HG02852 (cell line): ENCODE results near the gene TOMM40L.
"Not testable (repeated sequence)": the region's sequence is repeated elsewhere in the genome, so short reads cannot be mapped to it uniquely, and the experiment has no call there.

ENCODE experiments used
- ATAC-seq: cut with Tn5 transposase; IDR thresholded peaks from one replicate; pipeline ENCODE4 v1.9.1; 2021; ENCODE audit warnings: mild to moderate bottlenecking, moderate library complexity; ENCODE audit not compliant: unreplicated experiment

Gene TOMM40L

GRCh38 chr1:161219078-161219892 lies 6.6 kb upstream of the TOMM40L start:
- ATAC-seq, result no peak

DNA sequence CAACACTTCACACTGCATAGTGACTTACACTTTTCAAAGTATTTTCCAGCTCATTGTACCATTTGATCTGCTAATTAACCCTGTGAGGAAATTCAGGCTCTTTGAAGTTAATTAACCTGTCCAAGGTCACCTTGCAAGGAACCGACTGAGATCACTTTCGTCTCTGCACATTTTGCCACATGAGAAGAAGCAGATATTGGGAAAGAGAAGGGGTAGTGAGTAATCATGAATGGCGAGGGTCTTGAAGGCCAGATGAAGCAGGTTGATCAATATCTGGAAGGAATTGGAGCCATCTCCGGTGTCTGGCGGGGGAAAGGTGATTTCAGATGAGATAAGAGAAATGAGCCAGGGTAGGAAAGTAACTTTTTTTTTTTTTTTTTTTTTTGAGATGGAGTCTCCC lies 5.9 kb upstream of the TOMM40L start:
- no peak for ATAC-seq

DNA sequence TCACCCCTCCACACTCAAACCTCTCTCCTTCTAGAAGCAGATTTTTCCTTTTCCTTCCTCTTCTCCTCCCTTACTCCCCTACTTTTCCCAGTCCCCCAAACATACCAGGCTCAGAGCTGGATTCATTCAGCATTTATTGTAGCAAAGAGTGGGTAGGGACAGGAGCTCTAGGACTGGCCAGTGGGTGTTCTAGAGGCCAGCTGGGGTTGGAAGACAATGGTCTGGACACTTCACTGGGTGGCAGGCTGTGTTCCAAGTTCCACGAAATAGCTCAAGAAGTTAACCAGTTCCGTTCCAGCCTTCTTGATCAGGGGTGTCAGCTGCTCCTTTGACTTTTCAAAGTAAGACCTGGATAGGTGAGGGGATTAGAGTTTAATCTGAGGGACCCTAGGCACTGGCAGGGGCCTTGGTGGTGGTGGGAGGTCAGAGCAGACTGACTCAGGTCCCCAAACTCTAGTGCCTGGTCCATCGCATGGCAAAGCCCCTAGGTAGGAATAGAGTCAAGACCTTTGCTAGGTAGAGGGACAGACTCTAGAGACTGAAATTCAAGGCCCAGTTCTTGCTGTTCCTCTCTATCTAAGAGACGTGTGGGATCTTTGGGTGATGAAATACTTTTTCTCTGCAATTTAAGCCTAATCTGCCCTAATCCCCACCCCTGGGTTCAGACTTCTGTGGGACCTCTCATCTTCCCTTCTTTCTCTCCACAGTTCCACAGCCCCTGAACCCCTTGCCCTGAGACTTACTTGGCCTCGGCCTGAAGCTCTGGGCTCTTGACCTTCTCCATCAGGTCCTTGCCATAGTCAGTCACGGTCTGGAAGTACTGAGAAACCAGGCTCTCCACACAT lies 3.5 kb upstream of the TOMM40L start:
- no peak for ATAC-seq

GRCh38 chr1:161223805-161224694 lies 1.8 kb upstream of the TOMM40L start:
- ATAC-seq, result no peak

DNA sequence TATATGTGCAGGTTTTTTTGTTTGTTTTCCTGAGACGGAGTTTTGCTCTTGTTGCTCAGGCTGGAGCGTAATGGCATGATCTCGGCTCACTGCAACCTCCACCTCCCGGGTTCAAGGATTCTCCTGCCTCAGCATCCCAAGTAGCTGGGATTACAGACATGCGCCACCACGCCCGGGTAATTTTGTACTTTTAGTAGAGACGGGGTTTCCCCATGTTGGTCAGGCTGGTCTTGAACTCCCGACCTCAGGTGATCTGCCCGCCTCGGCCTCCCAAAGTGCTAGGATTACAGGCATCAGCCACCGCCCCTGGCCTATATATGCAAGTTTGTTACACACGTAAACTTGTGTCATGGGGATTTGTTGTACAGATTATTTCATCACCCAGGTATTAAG lies 1.2 kb upstream of the TOMM40L start:
- ATAC-seq, result not testable (repeated sequence)

DNA sequence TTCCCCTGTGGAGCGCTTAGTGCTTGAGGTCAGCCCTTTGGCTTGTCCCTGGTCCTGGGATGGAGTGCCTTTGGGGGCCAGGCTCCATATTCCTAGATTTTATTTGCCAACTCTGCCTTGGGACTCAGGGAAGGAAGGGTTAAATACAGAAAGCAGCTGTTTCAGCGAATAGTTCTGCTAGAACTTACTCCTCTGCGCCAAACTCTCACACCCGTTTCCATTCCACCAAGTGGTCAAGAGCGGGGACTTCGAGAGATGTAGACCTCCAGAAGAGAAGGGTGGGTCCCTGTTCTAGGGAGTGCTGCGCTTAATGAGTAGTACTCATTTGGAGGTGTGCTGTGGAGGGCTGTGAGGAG lies 704 bp upstream of the TOMM40L start:
- ATAC-seq, result no peak

GRCh38 chr1:161226320-161226711 lies 456 bp downstream of the TOMM40L start:
- no peak for ATAC-seq

- ATAC-seq, result no peak
Observed at GRCh38 chr1:161226759-161227158, 899 bp downstream of the TOMM40L start.

DNA sequence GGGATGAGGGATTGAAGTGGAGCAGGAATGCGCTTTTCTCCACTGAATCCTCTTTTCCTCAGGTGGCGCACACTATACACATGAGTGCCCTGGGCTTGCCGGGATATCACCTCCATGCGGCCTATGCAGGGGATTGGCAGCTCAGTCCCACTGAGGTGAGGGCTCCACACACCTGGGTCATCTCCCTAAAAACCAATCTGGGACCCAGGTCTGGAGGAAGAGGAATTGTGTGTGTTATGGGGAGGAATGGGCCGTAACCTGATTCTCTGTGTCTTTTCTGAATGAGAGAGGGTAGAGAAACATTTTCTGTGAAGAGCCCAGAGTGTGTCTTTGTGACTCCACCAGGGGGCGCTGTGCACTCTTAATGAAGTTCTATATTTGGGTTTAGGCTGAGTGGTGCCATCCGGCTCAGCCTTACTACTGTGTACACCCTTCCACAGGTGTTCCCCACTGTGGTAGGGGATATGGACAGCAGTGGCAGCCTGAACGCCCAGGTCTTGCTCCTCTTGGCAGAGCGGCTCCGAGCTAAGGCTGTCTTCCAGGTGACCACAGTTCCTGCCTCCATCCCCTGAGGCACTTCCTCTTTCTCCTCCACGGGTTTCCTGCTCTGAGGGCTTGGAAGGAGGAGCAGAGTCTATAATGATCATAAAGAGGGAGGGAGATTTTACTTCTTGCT lies 1.5 kb downstream of the TOMM40L start:
- peak; percentile 33 for ATAC-seq

DNA sequence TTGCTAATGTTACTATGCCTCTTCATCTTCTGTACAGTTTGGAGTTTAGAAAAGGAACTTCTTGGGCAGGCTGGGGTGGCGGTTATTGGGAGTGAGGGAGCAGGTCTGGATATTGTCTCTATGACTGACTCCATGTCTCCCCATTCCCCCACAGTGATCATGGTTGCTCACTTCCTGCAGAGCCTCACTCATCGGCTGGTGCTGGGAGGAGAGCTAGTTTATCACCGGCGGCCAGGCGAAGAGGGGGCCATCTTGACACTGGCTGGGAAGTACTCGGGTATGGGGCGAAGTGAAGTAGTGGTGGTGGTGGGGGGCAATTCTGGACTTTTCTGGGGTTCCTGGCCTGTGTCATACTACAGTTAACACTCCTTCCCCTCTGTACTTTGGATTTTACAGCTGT lies 2.2 kb downstream of the TOMM40L start:
- ATAC-seq, result no peak

GRCh38 chr1:161229896-161230295 lies 4.0 kb downstream of the TOMM40L start:
- ATAC-seq, result no peak

GRCh38 chr1:161230762-161231161 lies 4.9 kb downstream of the TOMM40L start:
- no peak for ATAC-seq

DNA sequence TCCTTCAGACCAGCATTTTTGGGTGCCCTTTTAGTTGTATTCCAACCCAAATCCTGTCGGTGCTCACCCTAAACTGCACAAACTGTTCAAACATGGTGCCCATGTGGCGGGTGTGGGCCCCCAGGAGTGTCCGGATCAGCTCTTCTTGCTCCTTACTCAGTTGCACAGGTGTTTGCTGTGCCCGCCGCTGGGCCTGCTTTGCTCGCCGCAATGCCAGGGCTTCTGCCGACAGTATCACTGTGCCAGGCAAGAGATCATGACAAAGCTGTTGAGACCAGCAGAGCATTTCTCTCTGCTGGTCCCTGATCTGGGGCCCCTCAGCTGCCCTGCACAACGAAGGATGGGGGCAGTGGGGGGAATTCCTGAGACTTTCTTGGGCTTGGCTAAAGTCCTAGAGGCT lies 7.2 kb downstream of the TOMM40L start:
- ATAC-seq, result no peak

GRCh38 chr1:161235957-161236775 lies 10.3 kb downstream of the TOMM40L start:
- ATAC-seq, result no peak

DNA sequence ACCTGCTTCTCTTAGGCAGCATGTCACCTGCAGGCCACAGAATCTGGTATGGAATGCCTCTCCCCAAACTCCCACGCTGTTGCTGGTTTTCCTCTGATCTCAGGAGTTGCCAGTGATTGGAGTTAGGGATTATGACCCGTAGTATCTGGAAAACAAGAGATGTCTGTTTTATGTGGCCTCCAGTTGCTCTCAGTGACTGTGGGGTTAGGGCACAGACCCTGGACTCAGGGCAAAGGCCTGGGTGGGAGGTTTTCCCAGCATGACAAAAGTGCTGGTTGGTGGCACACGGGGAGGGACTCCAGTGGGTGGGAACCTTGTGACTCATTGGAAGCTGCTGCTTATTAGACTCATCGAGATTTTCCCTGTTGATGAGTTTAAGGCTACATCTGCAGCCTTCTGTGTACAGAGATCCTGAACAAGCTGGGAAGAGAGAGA lies 12.2 kb downstream of the TOMM40L start, which contains the start of gene NR1I3:
Gene NR1I3, minus strand, starts transcription at position 165 of the 435 bp plus-strand sequence. CDS start 1,638 bp downstream, outside the sequence.
- ATAC-seq, result no peak

GRCh38 chr1:161241682-161242081 lies 15.8 kb downstream of the TOMM40L start:
- no peak for ATAC-seq

DNA sequence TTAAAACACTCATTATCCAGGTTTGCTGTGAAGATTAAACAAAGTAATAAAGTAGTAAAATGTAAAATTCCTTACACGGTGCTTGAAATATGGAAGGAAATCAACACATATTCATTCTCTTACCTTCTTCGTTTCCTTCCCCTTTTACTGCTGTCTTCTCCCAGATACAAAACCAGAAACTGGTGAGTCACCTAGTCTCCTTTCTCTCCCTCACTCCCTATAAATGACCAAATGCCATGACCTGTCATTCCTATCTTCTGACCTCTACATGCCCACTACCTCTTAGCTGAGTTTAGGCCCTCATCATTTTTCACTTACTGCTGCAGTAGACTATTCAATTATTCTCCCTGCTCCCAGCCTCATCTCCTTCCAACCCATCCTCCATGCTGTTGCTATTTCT lies 16.5 kb downstream of the TOMM40L start:
- ATAC-seq, result no peak

DNA sequence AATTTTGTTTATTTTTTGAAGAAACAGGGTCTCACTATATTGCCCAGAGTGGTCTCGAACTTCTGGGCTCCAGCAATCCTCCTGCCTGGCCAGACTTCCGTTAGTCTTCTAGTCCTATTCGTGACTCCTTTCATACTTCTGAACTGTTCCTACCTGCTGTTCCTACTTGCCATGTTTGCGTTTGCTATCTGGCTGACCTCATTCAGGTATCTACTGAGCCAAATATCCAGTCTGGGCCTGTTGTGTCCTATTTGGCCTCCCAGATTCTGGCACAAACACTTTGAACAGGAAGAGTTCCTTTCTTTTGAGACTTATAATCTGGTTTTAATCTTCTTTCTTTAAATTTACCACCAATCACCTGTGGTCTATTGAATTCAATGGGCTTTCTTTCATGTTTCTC lies 19.0 kb downstream of the TOMM40L start:
- no peak for ATAC-seq

GRCh38 chr1:161250100-161250499 lies 24.2 kb downstream of the TOMM40L start:
- not testable (repeated sequence) for ATAC-seq

DNA sequence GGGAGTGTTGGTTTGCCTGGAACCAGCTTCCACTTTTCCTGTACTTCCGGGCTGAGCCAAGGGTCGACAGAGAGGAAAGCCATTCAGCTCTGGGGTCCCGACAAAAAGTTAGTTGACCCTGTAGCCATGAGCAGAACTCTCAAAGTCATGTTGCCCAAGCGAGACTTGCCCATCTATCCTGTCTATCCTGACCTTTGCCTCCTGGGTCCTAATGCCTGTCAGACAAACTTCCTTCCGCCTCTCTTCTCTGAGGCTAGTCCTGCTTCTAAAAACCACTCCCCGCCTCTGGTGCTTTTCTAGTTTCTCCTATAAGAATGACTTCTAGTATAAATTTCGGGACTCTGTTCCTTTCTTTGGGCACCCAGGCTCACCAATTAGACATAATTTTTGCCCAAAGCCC lies 25.0 kb downstream of the TOMM40L start:
- ATAC-seq, result no peak
